DND-41 (cell line): ENCODE data around the gene PPP1R10.

ENCODE experiments used
- CTCF ChIP-seq: IDR thresholded peaks from 2 replicates; pipeline ENCODE4 v1.5.1; 2012; ENCODE audit warnings: borderline replicate concordance, low read length, moderate library complexity, mild to moderate bottlenecking; ENCODE audit not compliant: poor library complexity, severe bottlenecking; ENCODE audit errors: extremely low read depth
- EZH2 ChIP-seq: IDR thresholded peaks from 3 replicates; pipeline ENCODE4 v1.6.1; 2012; ENCODE audit warnings: borderline replicate concordance, low read depth, mild to moderate bottlenecking, moderate library complexity, low read length, inconsistent platforms; ENCODE audit not compliant: severe bottlenecking

GRCh38 chr6:30651143-30651542 lies 34.1 kb upstream of the PPP1R10 start:
- TF ChIP-seq CTCF (no peak), EZH2 (no peak)
